Ovary (tissue), 3 donors: Measurements from ENCODE around the gene OR5H2.

Experiments
- EP300 ChIP-seq: sonication (generic); formaldehyde crosslinking; IDR thresholded peaks from one replicate; pipeline ENCODE4 v1.6.1; 2017; ENCODE audit warnings: antibody characterized with exemption
- POLR2A ChIP-seq: fragments of 450-650 bp; IDR thresholded peaks from one replicate; pipeline ENCODE4 v1.6.1; 2017; ENCODE audit warnings: antibody characterized with exemption, mild to moderate bottlenecking, moderate library complexity
- TF ChIP-seq, protein P1 (sequence below), 3 donors: fragments of 450-650 bp in 2 of 3; fragments of 200-600 bp in 1 of 3; IDR thresholded peaks; one replicate each; pipeline versions ENCODE4 v1.5.1 to v1.8.0; 2016 to 2022; ENCODE audit warnings: antibody characterized with exemption in 3 of 3, mild to moderate bottlenecking in 1 of 3
- donor health status: DM: no; HTN: no; CAD: no.

DNA sequence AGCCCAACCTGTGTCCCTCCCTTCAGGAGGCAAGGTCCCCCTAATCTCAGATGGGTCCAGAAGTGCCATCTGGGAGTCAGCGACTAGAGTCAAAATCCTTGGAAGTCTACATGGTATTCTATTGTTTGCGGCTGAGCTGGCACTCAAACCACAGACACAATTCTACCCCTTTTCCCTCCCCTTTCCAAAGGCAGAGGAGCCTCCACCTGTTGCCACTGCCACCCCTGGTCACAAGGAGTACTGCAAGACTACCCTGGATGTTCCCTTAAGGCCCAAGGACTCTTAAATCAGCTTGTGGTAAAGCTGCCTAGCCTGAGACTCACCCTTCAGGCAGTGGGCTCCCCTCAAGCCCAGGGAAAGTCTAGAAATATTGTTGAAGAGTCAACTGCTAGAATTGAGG lies 22.6 kb upstream of the OR5H2 start:
- TF ChIP-seq, protein P1, sequence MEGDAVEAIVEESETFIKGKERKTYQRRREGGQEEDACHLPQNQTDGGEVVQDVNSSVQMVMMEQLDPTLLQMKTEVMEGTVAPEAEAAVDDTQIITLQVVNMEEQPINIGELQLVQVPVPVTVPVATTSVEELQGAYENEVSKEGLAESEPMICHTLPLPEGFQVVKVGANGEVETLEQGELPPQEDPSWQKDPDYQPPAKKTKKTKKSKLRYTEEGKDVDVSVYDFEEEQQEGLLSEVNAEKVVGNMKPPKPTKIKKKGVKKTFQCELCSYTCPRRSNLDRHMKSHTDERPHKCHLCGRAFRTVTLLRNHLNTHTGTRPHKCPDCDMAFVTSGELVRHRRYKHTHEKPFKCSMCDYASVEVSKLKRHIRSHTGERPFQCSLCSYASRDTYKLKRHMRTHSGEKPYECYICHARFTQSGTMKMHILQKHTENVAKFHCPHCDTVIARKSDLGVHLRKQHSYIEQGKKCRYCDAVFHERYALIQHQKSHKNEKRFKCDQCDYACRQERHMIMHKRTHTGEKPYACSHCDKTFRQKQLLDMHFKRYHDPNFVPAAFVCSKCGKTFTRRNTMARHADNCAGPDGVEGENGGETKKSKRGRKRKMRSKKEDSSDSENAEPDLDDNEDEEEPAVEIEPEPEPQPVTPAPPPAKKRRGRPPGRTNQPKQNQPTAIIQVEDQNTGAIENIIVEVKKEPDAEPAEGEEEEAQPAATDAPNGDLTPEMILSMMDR (IDR thresholded peaks at IDR 0.05): no peak
- TF ChIP-seq EP300 (no peak), POLR2A (no peak)
